Measurements from ENCODE around the gene RBM33. TPM values are rescaled to one million over a fixed set of nuclear protein-coding genes. Genes with fewer than 3 reads are reported as not detected.

The RBM33 gene
- total and polyA plus RNA-seq, 9 of the 15 experiments (the other 6 are each of a cell fraction or from before 2014, with no cell fraction given): 4.4 to 80.7 (median 27.3) TPM

DNA sequence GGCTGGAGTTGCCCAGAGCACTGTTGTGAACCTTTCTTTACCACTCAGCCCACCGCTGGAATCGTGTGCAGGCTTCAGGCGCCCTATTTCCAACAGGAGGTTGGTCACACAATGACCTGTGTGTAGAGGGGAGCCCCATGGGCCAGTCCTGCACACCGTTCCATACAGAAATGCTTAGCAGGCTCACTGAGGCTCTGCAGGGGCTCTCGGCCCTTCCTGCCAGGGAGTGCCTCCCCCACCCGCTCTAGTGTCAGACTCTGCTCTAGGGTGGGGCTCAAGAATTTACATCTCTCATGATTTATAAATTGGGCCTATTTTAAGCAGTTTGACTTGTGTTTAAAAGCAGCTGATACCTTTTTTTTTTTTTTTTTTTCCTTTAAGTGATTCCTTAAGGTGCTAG is 125.8 kb downstream of the RBM33 start:
- H3K27me3 ChIP-seq (ENCODE audit: control insufficient read depth in 2 of 2, insufficient read depth in 2 of 2, low read length in 2 of 2): no peaks in the 10 kb centered on the region
- H3K4me2 ChIP-seq (ENCODE audit: insufficient read depth, low read length): no peak overlapping the region
- intact Hi-C loops (cut with micrococcal nuclease) (no loop called here), in situ Hi-C loops (cut with MboI) (loop anchor here (25.0 kb wide), 1 partner anchor 383 kb away; no protein-coding TSS in a partner anchor)
- H3K4me3 ChIP-seq: no peak overlapping the region
- no peak overlapping the region for H3K27ac ChIP-seq (ENCODE audit: extremely low read depth, low read depth, low read length)
- no peaks in the 10 kb centered on the region for H3K79me2 ChIP-seq (ENCODE audit: control insufficient read depth, insufficient read depth, low read length)
- ChIA-PET CTCF (ENCODE audit: low intra/inter-chr PET ratio) (interaction anchor here (0.7 to 4.0 kb wide), 2 partner anchors 171 to 1062 kb away, joined by 3 to 32 read pairs; no protein-coding TSS in a partner anchor), POLR2A (interaction anchor here (0.6 to 1.3 kb wide), 4 partner anchors 8 to 565 kb away, joined by 3 to 4 read pairs (median 3); no protein-coding TSS in a partner anchor)
- H3K4me1 ChIP-seq (replicated peaks in 1 of 2; ENCODE audit: control insufficient read depth in 2 of 2, insufficient read depth in 2 of 2, low read length in 2 of 2): no peaks in the 10 kb centered on the region
- H3K9me3 ChIP-seq (replicated peaks; ENCODE audit: control insufficient read depth, insufficient read depth, low read depth, low read length): no peaks in the 10 kb centered on the region
- 93% methylated on average over 6 of the region's 6 CpGs for WGBS (ENCODE audit: insufficient coverage, low coverage, missing lambda C conversion rate)
- ATAC-seq (no peak), FAIRE-seq (no peak), DNase-seq (ENCODE audit: extremely low read depth in 1 of 4, low spot score in 3 of 4) (no peak)
- peaks cover 11% of the 10 kb centered on the region for H4K20me1 ChIP-seq (replicated peaks; ENCODE audit: control insufficient read depth, insufficient read depth, low read length)
- peaks cover 3% of the 10 kb centered on the region for H3K9me1 ChIP-seq (ENCODE audit: control insufficient read depth, insufficient read depth, low read length)
- peak overlapping the region in 1 of 2 experiments; percentile 23; a peak in 1 of 4 replicates for H3K9ac ChIP-seq (ENCODE audit: insufficient read depth in 1 of 2, low read depth in 2 of 2, low read length in 2 of 2)
- no TSS peak for BruUV-seq (replicated peaks)
- H3K36me3 ChIP-seq (ENCODE audit: control insufficient read depth, insufficient read depth, low read length): peaks cover 93% of the 10 kb centered on the region
- no peak overlapping the region for H2AFZ ChIP-seq (ENCODE audit: low read depth, low read length)
- TF ChIP-seq, protein P1, sequence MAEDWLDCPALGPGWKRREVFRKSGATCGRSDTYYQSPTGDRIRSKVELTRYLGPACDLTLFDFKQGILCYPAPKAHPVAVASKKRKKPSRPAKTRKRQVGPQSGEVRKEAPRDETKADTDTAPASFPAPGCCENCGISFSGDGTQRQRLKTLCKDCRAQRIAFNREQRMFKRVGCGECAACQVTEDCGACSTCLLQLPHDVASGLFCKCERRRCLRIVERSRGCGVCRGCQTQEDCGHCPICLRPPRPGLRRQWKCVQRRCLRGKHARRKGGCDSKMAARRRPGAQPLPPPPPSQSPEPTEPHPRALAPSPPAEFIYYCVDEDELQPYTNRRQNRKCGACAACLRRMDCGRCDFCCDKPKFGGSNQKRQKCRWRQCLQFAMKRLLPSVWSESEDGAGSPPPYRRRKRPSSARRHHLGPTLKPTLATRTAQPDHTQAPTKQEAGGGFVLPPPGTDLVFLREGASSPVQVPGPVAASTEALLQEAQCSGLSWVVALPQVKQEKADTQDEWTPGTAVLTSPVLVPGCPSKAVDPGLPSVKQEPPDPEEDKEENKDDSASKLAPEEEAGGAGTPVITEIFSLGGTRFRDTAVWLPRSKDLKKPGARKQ (CRISPR knock-in tag; IDR thresholded peaks at IDR 0.05): no peak
- TF ChIP-seq NCOR1 (IDR thresholded peaks at IDR 0.05): no peak
- no peak for TF ChIP-seq ZNF124 (CRISPR knock-in tag; IDR thresholded peaks at IDR 0.05)
- no peak for TF ChIP-seq HMGXB4 (CRISPR knock-in tag; IDR thresholded peaks at IDR 0.05)
- TF ChIP-seq RBM17 (IDR thresholded peaks at IDR 0.05; ENCODE audit: borderline replicate concordance, low read depth, low read length): no peak
- TF ChIP-seq, protein P2, sequence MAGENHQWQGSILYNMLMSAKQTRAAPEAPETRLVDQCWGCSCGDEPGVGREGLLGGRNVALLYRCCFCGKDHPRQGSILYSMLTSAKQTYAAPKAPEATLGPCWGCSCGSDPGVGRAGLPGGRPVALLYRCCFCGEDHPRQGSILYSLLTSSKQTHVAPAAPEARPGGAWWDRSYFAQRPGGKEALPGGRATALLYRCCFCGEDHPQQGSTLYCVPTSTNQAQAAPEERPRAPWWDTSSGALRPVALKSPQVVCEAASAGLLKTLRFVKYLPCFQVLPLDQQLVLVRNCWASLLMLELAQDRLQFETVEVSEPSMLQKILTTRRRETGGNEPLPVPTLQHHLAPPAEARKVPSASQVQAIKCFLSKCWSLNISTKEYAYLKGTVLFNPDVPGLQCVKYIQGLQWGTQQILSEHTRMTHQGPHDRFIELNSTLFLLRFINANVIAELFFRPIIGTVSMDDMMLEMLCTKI (IDR thresholded peaks at IDR 0.05; ENCODE audit: partially characterized antibody): no peak
- TF ChIP-seq, protein P3, sequence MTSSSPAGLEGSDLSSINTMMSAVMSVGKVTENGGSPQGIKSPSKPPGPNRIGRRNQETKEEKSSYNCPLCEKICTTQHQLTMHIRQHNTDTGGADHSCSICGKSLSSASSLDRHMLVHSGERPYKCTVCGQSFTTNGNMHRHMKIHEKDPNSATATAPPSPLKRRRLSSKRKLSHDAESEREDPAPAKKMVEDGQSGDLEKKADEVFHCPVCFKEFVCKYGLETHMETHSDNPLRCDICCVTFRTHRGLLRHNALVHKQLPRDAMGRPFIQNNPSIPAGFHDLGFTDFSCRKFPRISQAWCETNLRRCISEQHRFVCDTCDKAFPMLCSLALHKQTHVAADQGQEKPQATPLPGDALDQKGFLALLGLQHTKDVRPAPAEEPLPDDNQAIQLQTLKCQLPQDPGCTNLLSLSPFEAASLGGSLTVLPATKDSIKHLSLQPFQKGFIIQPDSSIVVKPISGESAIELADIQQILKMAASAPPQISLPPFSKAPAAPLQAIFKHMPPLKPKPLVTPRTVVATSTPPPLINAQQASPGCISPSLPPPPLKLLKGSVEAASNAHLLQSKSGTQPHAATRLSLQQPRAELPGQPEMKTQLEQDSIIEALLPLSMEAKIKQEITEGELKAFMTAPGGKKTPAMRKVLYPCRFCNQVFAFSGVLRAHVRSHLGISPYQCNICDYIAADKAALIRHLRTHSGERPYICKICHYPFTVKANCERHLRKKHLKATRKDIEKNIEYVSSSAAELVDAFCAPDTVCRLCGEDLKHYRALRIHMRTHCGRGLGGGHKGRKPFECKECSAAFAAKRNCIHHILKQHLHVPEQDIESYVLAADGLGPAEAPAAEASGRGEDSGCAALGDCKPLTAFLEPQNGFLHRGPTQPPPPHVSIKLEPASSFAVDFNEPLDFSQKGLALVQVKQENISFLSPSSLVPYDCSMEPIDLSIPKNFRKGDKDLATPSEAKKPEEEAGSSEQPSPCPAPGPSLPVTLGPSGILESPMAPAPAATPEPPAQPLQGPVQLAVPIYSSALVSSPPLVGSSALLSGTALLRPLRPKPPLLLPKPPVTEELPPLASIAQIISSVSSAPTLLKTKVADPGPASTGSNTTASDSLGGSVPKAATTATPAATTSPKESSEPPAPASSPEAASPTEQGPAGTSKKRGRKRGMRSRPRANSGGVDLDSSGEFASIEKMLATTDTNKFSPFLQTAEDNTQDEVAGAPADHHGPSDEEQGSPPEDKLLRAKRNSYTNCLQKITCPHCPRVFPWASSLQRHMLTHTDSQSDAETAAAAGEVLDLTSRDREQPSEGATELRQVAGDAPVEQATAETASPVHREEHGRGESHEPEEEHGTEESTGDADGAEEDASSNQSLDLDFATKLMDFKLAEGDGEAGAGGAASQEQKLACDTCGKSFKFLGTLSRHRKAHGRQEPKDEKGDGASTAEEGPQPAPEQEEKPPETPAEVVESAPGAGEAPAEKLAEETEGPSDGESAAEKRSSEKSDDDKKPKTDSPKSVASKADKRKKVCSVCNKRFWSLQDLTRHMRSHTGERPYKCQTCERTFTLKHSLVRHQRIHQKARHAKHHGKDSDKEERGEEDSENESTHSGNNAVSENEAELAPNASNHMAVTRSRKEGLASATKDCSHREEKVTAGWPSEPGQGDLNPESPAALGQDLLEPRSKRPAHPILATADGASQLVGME (CRISPR knock-in tag; IDR thresholded peaks at IDR 0.05): no peak
- TF ChIP-seq RAD51 (IDR thresholded peaks at IDR 0.05; ENCODE audit: borderline replicate concordance, low read depth): no peak
- TF ChIP-seq ZNF133 (CRISPR knock-in tag; IDR thresholded peaks at IDR 0.05): no peak
- no peak for TF ChIP-seq ADNP (tag; IDR thresholded peaks at IDR 0.05)
- no peak for TF ChIP-seq KLF6 (CRISPR knock-in tag; IDR thresholded peaks at IDR 0.05; ENCODE audit: borderline replicate concordance)

All from K562 (cell line).